Endothelial cell (in vitro differentiated cells): ENCODE measurements around the gene PRKACA. TPM values are rescaled to one million over a fixed set of nuclear protein-coding genes. Genes with fewer than 3 reads are reported as not detected.
"Not testable (repeated sequence)": the region's sequence is repeated elsewhere in the genome, so short reads cannot be mapped to it uniquely, and the experiment has no call there.

Experiments
- DNase-seq: peaks from one replicate; pipeline ENCODE4 v3.0.0; 2021; ENCODE audit warnings: low spot score
- H3K27ac Mint-ChIP-seq: one replicate; pipeline ENCODE4 v1.8.0; 2021; ENCODE audit warnings: mixed read lengths, inconsistent platforms; ENCODE audit not compliant: unreplicated experiment
- H3K27me3 Mint-ChIP-seq: one replicate; pipeline ENCODE4 v1.8.0; 2021; ENCODE audit warnings: mild to moderate bottlenecking, moderate library complexity, mixed read lengths, inconsistent platforms; ENCODE audit not compliant: unreplicated experiment
- H3K36me3 Mint-ChIP-seq: one replicate; pipeline ENCODE4 v1.8.0; 2021; ENCODE audit warnings: mild to moderate bottlenecking, low read depth, mixed read lengths, inconsistent platforms; ENCODE audit not compliant: unreplicated experiment
- H3K4me1 Mint-ChIP-seq: one replicate; pipeline ENCODE4 v1.8.0; 2021; ENCODE audit warnings: mild to moderate bottlenecking, mixed read lengths, inconsistent platforms; ENCODE audit not compliant: unreplicated experiment
- H3K4me3 Mint-ChIP-seq: one replicate; pipeline ENCODE4 v1.8.0; 2021; ENCODE audit warnings: mild to moderate bottlenecking, mixed read lengths, inconsistent platforms; ENCODE audit not compliant: unreplicated experiment
- H3K9me3 Mint-ChIP-seq: one replicate; pipeline ENCODE4 v1.8.0; 2021; ENCODE audit warnings: mixed read lengths, inconsistent platforms; ENCODE audit not compliant: unreplicated experiment
- CTCF ChIP-seq: fragments of 200-600 bp; sonication (generic); IDR thresholded peaks from one replicate; pipeline ENCODE4 v1.5.0; 2021; ENCODE audit warnings: antibody characterized with exemption; ENCODE audit not compliant: unreplicated experiment
- total RNA-seq: library from RNA; stranded (reverse); fragmentation: NEBNext Ultra II Directional; extraction: Animal tissue kit (Norgen Biotek cat#: 25700); gene quantifications from one replicate; pipeline ENCODE4 v1.2.1, GENCODE V29; 2021; ENCODE audit not compliant: unreplicated experiment

PRKACA gene
- total RNA-seq, 1 donor from 2014 or later = 122 TPM

GRCh38 chr19:14042659-14043608, 74.6 kb downstream of the PRKACA start:
- not testable (repeated sequence) for H3K4me1 Mint-ChIP-seq

More at GRCh38 chr19:14042659-14043608, 74.6 kb downstream of the PRKACA start:
- H3K9me3 Mint-ChIP-seq, H3K27me3 Mint-ChIP-seq, H3K36me3 Mint-ChIP-seq, H3K4me3 Mint-ChIP-seq: not testable (repeated sequence)
- peak; percentile 73 for TF ChIP-seq CTCF
- peak overlapping the region; percentile 92 for H3K27ac Mint-ChIP-seq
- peak; percentile 75 for DNase-seq

Other genes starting within 250 kb of the PRKACA start
- 0.69 TPM for gene NANOS3, start 240.6 kb downstream of the PRKACA start, total RNA-seq
- gene BRME1, start 211.6 kb downstream of the PRKACA start, total RNA-seq = 3.4 TPM
- gene CC2D1A, start 211.6 kb downstream of the PRKACA start, total RNA-seq = 17.1 TPM
- not detected for gene PODNL1, start 179.3 kb downstream of the PRKACA start, total RNA-seq
- 53.0 TPM for gene DCAF15, start 165.3 kb downstream of the PRKACA start, total RNA-seq
- gene RFX1, start 111.4 kb downstream of the PRKACA start, total RNA-seq = 16.2 TPM
- not detected for gene RLN3, start 89.6 kb downstream of the PRKACA start, total RNA-seq
- 6.3 TPM for gene IL27RA, start 86.0 kb downstream of the PRKACA start, total RNA-seq
- gene PALM3, start 55.7 kb downstream of the PRKACA start, total RNA-seq = 0.90 TPM
- gene MISP3, start 45.0 kb downstream of the PRKACA start, total RNA-seq = not detected
- gene C19orf67, start 32.0 kb downstream of the PRKACA start, total RNA-seq = not detected
- 29.5 TPM for gene SAMD1, start 27.0 kb downstream of the PRKACA start, total RNA-seq
- gene ASF1B, start 18.8 kb upstream of the PRKACA start, total RNA-seq = 7.1 TPM
- 32.9 TPM for gene ADGRL1, start 88.4 kb upstream of the PRKACA start, total RNA-seq